OCI-LY1 (cell line): Measurements from ENCODE around the gene SLC25A21.

Experiments used
- CTCF ChIP-seq: fragments of 200-600 bp; sonication (generic), shearing (Covaris generic); IDR thresholded peaks from 2 replicates; pipeline ENCODE4 v1.5.1; 2017; ENCODE audit warnings: mild to moderate bottlenecking, antibody characterized with exemption, low read length, moderate library complexity, mixed read lengths
- EZH2 ChIP-seq: fragments of 200-600 bp; sonication (generic), shearing (Covaris generic); IDR thresholded peaks from 2 replicates; pipeline ENCODE4 v1.8.0; 2017; ENCODE audit warnings: borderline replicate concordance, mixed run types, mild to moderate bottlenecking, antibody characterized with exemption, low read length, moderate library complexity, mixed read lengths

GRCh38 chr14:37143475-37143874 lies 28.9 kb downstream of the SLC25A21 start:
- TF ChIP-seq CTCF: no peak
- TF ChIP-seq EZH2: no peak
